GM12892 (cell line): ENCODE data around the gene SUSD1.

ENCODE experiments used
- POLR2A ChIP-seq: IDR thresholded peaks from 2 replicates; pipeline ENCODE4 v1.6.1; 2011; ENCODE audit warnings: low read depth, low read length, control low read depth
- POLR2AphosphoS5 ChIP-seq: IDR thresholded peaks from 2 replicates; pipeline ENCODE4 v1.6.1; 2011; ENCODE audit warnings: low read depth, low read length, control low read depth

DNA sequence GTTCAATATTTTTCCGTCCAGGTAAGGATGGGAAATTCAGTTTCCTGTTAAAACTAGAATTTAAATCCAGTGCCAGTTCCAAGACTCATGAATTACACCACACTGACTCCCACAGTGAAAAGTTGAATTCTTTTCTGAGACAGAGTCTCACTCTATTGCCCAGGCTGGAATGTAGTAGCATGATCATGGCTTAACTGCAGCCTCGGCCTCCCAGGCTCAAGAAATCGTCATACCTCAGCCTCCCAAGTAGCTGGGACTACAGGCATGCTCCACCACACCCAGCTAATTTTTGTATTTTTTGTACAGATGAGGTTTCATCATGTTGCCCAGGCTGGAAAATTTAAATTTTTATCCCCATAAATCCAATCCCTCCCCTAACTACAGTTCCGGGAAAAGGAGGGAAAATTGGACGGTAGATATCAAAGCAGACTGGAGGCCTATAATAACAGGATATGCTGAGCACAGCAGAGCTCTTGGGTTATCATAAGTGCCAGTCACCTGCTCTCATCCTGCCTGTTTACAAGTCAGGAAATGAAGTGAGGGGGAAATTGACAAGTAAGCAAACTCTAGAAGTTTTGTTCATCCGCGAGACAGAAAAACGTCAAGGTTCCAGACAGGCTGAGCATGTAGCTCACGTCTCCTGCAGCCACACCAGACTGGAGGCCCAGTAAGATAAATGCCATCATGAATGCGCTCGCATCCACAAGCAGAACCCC is 172.8 kb downstream of the SUSD1 start:
- TF ChIP-seq POLR2A (no peak), POLR2AphosphoS5 (no peak)
